Fibroblast of skin of right biceps (primary cell): ENCODE measurements around the gene TLE3.

Experiments
- DNase-seq: peaks from one replicate; pipeline ENCODE4 v3.0.0-alpha.2; 2013

Gene TLE3

DNA sequence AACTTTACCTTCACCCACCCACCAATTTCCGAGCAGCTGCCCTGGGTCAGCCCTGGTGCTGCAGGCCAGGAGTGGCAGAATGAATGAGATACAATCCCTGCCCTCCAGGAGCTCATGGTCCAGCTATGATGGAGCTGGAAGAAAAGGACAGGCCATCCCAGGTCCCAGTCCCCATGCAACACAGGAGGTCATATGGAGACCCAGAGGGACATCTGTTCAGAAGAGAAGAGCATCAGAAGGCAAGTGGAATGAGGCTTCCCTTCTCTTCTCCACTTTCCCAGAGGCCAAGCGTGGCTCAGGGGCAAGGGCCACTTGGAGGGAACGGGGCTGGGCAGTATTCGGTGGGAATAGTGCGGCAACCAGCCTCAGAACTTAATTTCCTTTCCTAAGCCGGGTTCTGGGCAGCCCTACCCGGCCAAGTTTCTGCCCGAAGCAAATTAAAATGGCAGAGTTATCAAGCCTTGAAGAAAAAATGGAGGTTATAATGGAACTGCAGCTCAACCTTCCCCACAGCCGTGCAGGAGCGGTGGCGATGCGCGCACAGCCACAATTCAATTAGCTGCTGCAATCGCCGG is 35.9 kb downstream of the TLE3 start:
- no peak for DNase-seq

DNA sequence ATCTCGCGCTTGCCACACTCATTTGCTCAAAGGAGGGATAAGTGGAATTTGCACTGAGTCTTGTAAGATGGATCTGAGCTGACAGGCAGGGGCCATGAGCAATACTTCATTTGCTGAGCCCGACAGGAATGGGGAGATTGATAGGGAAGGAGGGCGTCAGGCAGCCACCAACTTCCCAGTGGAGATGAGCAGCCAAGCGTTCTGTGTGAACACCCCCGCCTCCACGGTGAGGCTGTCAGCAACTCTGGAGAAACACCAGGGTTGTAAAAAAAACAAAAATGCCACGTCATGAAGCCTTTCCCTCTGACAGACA is 36.8 kb downstream of the TLE3 start:
- peak; percentile 73 for DNase-seq

DNA sequence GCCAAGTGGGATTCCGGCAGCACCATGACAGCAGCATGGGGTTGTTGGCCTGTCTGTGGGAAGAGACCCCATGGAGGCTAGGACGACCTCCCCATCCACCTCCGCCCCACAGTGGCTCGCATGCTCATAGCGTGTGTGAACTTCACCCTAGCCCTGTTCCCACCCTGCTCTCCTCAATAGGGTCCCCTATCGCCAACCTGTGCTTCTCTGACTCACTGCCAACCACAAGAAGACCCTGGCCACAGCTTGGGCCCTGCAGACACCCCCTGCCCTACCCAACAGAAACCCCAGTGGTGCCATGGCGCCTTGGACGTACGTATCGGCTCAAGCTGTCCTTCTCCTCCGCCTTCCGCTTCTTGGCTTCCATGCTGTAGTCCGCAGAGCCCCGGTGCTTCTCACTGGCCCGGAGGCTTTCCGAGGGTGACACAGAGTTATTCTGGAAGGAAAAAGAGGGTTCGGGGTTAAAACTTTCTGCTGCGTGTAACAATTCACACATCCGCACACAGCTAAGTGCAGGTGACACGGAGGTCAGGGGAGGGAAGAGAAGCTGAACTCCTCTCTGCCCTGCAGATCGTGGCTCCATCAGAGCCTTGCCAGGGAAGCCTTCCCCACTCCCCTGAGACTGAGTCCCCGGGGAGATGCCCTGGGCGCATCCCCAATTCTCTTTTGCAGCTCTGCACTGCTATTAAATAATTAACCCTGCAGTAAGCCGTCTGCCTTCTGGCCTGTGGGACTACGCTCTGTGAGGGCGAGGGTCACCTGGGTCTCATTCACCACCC is 37.3 kb downstream of the TLE3 start:
- DNase-seq, result no peak

DNA sequence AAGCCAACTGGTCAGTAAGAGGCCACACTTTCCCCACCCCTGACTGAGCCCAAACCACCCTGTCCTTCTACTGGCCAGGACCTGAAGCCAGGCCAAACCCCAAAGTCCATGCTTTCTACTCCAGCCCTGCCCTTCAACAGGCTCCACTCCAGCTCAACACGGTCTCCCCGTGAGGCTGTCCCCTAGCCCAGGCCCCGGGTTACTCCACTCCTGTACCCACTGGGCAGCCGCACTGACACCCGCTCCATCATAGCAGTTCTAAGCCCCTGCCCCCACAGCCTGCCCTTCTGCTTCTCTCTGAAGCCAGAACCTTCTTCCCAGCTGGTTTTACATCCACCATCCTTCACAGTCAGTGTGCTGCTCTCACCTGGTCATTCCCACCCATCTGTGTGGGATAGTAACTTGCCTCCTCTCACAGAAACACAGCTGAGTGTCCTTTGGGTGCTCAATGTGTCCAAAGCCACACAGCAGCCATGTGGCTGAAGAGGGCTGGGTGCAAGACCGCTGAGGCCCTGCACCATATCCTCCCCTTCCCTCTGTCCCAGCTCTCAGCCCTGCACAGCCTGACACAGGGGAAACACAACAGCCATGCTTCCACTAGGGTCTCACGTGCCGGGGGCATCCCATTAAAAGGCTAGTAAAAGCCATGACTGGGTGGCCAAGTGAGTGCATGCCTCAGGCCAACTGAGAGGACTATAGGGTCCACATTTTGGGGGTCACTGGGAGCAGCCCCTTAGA is 38.1 kb downstream of the TLE3 start:
- DNase-seq, result no peak

DNA sequence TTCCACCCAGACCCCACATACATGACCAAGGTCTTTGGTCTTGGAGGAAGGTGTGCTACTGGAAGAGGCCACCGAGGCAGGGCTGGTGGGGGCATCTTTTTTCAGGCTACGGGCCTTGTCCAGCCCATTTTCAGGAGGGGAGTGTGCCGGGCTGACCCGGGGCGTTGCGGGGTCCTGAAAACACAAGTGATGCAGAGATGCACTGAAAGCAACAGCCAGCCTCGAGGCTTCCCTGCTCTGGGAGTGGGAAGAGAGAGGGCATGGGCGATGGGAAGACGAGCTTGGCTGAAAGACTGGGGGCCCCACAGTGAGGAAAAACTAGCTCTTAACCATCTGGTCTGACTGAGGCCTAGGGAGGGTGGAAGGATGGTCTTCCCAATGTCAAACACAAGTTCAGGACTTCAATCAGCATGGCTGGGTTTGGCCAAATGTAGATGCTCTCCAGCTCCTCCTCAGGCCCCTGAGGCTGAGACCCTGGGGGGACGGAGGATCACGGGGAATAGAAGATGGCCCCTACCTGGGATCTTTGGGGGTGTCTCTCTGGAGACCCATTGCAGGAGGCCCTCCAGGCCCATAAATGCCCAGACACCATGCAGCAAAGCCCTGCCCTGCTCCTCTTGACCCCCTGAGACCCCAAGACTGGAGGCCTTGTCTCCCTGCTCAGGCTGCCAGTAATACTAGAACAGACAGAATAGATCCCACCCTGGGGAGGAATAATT is 38.9 kb downstream of the TLE3 start:
- no peak for DNase-seq

DNA sequence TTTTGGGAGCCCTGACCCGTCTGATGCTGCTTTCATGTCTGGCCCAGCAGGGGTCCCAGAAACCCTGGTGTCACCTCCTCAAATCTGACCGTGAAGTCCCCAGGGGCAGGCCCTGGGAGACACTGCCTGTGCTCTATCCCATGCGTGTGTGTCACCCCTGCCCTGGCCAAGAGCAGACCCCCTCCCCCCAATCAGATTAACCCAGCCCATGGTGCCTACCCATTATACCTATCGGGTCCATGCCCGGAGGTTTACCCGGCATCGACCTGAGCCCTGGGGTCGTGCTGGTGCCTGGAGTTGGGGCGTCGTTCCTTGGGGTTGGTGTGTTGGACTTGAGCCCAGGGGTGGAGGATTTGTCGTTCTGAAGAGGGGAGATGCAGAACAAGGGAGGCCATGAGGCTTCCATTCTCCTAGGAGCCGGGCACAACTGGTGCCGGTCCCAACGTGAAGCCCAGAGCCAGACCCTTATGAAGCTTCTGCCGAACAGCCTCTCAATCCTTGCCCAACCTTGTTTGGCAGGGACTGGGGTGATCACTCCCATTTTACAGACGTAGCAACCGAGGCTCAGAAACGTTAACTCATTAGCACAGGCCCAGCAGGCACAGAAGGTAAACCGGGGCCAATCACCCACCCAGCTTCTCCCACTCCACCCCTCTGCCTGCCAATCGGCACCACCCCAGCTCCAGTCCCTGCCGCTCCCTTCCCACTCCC is 39.6 kb downstream of the TLE3 start:
- DNase-seq, result no peak

DNA sequence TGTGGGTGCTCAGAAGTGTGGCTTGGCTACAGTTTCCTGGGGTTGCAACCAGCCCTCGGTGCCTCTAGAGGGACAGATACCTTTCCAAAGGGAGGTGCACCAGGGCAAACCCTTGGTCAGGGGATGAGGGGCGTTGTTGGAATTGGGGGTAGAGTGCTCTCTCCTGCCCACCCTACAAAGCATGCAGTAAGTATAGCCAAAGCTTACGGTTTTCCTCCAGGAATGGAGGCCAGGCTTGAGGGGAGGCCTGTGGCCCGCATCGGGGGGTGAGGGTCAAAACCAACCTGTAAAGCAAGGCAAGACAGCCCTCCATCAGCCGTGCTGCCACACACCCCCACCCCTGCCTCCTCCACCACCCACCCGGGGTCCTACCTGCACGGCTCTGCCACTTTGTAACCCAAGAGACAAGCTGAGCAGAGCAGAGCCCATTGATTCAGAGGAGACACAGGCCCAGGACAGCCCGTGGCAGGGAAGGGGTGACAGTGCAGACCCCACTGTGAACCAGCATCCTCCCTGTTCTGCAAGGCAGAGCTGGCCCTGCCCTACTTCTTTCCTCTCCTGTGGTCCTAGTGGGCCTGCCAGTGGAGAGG is 41.5 kb downstream of the TLE3 start:
- DNase-seq, result no peak

DNA sequence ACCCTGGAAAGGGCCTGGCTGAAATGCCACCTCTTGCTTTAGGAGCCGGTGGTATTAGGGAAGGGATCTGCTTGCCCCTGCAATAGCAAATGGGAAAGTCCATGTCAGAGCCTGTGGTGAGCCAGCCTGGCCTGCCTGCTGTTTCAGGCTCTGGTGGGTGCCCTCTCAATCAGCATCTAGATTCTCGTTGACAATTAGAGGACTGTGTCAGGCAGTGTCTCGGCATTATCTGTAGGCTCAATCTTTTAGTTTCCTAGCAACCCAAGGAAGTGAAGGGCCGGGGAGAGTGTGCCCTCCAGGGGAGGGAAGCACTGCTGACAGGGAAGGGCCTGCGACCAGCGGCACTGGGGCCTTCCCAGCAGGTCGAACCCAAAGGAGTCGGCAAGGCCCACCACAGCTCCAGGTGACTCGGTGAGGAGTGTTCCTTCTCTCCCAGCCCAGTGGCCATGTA is 42.1 kb downstream of the TLE3 start:
- no peak for DNase-seq

DNA sequence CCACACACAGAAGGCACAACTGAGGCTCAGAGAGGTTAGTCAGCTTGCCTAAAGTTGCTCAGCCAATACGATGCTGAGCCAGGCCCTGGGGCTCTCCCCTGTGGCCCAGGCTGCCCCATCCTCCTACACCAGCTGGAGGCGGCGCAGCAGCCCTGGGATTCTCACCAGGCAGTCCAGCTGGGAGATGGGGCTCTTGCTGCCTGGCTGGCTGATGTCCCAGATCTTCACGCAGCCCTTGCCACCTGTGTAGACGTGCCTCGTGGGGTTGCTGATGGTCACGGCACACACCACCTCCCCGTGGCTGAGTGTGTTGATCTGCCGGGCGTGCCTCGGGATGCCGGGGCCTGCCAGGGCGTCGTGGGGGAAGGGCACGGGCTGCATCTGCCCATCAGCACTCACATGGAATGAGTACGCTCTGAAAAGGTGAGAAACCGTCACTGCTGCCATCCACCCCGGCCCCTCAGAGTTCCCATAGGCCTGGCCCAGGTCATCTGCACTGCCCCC is 42.8 kb downstream of the TLE3 start:
- no peak for DNase-seq

DNA sequence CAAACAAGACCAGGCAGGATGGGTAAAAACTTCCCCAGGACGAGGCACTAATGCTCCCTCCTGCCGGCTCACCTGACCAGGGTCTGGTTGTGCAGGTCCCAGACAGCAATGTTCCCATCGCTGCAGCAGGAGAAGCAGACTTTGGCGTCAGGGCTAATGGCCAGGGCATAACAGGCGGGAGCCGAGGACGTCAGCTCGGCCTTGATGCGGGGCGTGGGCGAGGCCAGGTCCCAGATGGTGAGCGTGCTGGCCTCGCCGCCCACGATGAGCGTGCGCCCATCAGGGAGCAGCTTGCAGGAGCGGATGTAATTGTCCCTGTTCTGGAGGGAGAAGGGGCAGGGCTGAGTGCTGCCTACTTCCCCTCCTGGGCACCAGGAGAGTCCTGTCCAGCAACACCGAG is 43.4 kb downstream of the TLE3 start:
- DNase-seq, result no peak

DNA sequence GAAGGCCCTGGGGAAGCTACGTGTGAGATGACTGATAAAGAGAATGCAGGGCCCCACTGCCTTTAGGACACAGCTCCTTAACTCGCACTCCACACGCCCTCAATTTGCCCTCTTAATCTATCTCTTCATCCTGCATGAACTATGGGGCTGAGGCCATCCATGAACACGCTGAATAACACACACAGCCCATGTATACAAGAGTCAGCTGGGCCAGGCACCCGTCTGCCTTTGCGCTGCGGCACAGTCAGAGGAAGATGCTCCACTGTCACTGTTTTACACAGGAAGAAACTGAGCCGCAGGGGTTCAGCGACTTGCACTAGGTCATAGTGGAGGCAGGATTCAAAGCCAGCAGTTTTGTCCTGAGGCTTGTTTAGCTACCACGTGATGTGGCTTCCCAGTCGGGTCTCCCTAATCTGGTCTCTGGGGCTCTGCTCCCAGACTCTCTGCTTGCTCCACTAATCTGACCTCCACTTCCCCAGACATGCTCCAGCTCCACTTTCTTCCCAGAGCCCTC is 43.9 kb downstream of the TLE3 start:
- DNase-seq, result no peak

DNA sequence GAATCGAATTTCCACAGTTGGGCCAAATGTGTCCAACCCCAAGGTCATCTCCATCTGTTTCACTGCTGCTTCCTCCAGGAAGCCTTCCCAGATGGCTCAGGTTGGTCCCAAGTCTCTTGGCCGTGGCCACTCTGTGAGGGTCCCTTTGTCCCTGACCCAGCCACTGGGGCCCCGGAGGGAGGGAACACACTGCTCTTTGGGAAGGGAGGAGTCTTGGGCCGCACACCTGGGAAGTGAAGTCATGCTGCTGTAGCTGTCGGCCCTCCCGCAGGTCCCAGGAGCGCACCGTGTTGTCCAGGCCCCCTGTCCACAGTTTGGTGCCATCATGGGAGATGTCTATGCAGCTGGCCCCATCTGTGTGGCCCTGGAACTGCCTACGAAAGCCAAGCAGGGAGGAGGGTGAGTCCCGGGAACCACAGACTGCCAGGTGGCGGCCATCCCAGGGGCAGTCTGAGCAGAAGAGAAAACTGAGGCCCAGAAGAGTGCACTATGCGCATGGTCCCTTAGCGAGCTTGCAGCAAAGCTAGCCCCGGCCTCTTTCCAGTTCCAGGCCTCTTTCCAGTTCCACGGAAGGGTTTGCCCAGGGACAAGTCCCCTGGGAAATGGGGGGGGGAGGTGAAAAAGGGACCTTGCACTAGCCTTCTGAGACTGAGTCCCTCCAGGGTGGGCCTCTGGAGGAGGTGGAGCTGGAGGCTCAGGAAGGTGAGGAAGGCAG is 44.6 kb downstream of the TLE3 start:
- no peak for DNase-seq

DNA sequence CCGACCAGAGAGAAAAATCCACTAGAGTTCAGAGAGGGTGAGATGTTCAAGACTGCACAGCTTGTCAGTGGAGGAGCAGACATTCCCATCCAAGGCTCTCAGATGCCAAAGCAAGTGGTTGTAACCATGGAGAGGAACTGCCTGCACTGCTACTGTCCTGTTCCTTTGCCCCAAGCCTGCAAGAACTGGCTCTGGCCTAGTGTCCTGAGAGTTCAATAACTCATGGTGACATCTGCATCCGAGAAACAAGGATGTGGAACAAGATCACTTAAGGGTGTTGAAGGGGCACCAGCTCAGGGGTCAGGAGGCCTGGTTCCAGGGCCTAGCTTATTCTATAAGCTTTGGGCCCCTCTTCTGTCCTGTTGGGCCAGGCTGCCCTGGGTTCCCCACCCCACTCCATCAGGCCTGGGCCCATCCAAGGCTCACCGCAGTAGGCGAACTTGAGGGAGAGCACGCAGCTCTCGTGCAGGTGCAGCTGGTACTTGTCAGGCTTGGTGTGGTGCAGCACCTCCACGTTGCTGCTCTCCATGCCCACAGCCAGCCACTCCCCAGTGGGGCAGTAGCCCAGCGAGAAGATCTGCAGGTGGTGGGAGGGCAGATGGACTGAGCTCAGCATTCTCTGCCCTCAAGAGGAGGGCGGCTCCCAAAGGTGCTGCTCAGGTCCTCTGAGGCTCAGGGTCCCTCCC is 45.6 kb downstream of the TLE3 start:
- no peak for DNase-seq

DNA sequence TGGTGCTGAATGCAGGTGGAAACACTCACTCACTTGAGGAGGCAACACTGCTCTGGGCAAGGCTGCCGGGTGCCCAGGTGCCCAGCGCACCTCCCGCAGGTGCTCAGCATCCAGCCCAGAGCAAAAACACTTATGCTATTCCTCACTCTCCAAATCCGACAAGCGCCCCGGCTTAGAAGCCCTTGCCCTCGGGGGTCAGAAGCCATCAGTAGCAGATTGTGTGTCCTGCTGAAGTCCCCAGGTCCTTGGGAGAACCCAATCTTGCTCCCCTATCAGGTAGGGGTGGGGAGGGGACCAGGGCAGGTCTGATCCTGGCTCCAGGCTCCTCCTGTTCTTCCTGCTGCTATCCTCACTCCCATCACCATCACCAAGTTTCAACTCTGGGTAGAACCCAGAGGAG is 46.7 kb downstream of the TLE3 start:
- no peak for DNase-seq

DNA sequence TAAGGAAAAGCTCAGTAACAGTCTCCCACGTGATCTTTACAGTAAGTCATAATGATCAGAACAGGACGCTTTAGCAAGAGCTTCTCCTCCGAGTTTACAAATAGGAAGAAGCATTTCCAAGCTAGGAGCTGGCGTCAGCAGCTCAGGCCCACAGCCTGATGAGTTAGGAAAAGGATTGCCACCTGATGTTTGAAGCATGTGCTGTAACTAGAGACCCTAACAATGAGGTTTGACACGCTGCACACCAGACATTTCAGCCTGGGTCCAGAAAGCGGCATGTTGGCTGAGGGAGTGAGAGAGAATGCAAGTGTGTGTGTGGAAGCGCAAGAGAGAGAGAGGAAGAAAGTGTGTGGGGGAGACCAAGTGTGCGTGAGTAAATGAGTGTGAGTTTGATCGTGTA is 47.3 kb downstream of the TLE3 start:
- DNase-seq, result no peak

DNA sequence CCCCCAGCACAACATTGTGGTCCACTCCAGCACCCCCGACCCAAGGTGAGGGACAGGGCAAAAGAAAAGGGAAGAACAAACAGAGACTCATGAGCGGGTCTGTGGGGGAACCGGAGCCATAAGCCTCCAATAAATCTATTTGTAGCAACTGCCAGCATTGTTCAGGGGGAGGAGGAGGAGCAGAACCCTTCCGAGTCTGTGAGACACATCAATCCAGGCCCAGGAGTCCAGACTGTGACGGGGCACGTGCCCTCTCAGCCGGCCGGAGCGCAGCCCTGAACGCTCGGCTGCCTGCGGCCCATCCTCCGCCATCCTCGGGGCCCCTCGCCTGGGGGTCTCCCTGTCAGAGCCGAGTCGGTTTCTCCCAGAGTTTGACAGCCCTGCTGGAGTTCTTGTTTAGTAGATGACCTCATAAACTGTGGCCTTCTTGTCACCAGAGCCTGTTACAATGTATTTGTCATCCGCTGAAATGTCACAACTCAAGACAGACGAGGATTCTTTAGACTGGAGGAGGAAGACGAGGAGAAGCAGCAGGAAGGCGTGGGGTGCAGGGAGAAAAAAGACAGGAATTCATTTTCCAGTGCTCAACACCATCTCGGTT is 47.9 kb downstream of the TLE3 start:
- DNase-seq, result no peak

DNA sequence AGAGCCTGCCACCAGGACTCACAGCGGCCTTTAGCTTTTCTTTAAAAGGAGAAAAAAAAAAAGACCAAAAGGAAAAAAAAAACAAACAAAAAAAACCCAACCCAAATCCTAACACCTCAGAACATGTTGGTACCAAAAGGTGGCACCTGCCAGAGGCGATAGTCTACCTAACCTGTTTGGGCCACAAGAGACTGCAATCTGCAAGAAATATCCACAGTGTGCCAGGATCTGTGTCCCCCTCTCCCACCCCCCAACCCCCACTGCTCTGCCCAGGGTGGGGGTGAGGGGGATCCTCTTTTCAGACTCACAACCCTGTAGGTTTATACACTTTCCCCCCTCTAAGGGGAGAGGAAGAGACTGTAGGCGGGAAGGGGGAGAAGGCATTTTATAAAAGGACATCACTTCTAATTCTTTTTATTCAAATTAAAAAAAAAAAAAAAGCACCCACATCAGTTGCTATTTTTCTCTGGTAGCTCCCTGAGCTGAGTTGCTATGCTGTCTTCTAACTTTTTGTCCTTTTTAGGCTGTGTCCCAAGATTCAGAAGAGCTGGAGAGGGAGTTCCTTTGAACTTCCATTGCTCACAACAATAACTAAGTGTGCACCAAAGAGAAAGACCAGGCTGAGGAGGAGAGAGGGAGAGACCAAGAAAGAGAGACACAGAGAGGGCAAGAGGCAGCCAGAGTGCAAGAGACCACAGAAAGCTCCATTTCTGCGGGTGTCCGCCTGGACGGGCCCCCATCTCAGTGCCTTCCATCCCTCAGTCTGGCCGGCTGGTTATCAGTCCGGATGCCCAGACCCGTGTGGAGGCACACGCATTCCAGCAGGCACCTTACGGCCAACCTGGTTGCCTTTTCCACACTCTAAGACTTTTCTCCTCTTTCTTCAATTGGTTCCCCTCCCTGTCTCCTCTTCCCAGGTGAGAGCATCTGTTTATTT is 48.9 kb downstream of the TLE3 start:
- DNase-seq, result no peak

DNA sequence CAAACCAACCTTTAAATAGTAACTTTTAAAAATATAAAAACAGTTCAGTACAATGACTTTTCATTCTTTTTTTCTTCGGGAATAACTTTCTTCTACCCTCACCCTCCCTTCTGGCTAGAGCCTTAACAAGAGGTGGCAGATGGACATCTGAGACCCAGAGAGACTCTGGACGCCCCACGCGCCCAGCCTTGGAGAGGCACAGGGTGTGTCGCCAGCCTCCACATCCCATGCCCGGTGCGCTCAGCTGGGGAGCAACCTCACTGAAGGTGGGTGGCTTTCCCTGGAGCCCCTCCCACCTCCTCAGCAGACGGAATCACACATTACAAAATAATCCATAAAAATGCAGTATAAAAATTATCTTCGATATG is 49.5 kb downstream of the TLE3 start:
- no peak for DNase-seq
